GM12878 (cell line): ENCODE data around the gene GGTA1. TPM values are rescaled to one million over a fixed set of nuclear protein-coding genes. Genes with fewer than 3 reads are reported as not detected.
"Not testable (repeated sequence)": the region's sequence is repeated elsewhere in the genome, so short reads cannot be mapped to it uniquely, and the experiment has no call there.

Source experiments
- ATAC-seq: fragments of 200-7000 bp; cut with Tn5 transposase; 3 replicates; pipeline ENCODE4 v1.9.1; 2020; ENCODE audit warnings: mild to moderate bottlenecking, moderate library complexity
- BruUV-seq: library from RNA; stranded (reverse); fragments of 400-500 nt; replicated peaks from 2 replicates; lab custom pipeline; 2021; lab: Mats Ljungman, UMichigan
- CTCF ChIA-PET: fragments of 300-600 bp; sonication (Branson Sonifier 250); formaldehyde crosslinking; extraction: SDS; loops from one replicate; lab custom pipeline; 2021; ENCODE audit warnings: inconsistent platforms; lab: Yijun Ruan, JAX
- POLR2A ChIA-PET: fragments of 350-600 bp; formaldehyde crosslinking; extraction: SDS; loops from one replicate; lab custom pipeline; 2021; ENCODE audit warnings: inconsistent platforms; lab: Charles Lee
- RAD21 ChIA-PET: fragments of 300-600 bp; sonication (Branson Sonifier 250); formaldehyde crosslinking; loops from one replicate; lab custom pipeline; 2023; ENCODE audit warnings: antibody characterized with exemption; ENCODE audit not compliant: unreplicated experiment; lab: Charles Lee
- SMC1A ChIA-PET: fragments of 300-600 bp; sonication (Branson Sonifier 250); formaldehyde crosslinking; loops from one replicate; lab custom pipeline; 2023; ENCODE audit not compliant: unreplicated experiment, uncharacterized antibody; lab: Charles Lee
- DNase-seq: peaks from one replicate; pipeline ENCODE4 v3.0.0-alpha.2; 2011; ENCODE audit warnings: low read depth, low spot score
- FAIRE-seq: peaks from 3 replicates; lab custom pipeline; 2011; peaks lifted over from hg19 to GRCh38; lab: Jason Lieb, UNC
- H2AFZ ChIP-seq: 2 replicates; pipeline ENCODE4 v1.6.0; 2011; ENCODE audit warnings: low read depth, low read length, control low read depth; ENCODE audit not compliant: control insufficient read depth
- H3K27ac ChIP-seq: 2 replicates; pipeline ENCODE4 v1.5.1; 2011; ENCODE audit warnings: control low read depth; ENCODE audit not compliant: control insufficient read depth, insufficient read depth
- H3K27me3 ChIP-seq, 2 experiments: replicated peaks in 1 of 2; 2 replicates each; pipeline versions ENCODE4 v1.6.0 to v1.6.1; 2011; ENCODE audit warnings: low read length in 1 of 2; ENCODE audit not compliant: control insufficient read depth in 2 of 2, insufficient read depth in 2 of 2
- H3K36me3 ChIP-seq, 2 experiments: 2 replicates each; pipeline ENCODE4 v1.5.1; 2011; ENCODE audit warnings: low read length in 1 of 2; ENCODE audit not compliant: control insufficient read depth in 2 of 2, insufficient read depth in 2 of 2
- H3K4me1 ChIP-seq: 2 replicates; pipeline ENCODE4 v1.6.1; 2011; ENCODE audit warnings: mild to moderate bottlenecking, low read length, moderate library complexity, mixed read lengths; ENCODE audit not compliant: control insufficient read depth, insufficient read depth
- H3K4me2 ChIP-seq: 2 replicates; pipeline ENCODE4 v1.6.0; 2011; ENCODE audit warnings: control low read depth; ENCODE audit not compliant: control insufficient read depth, insufficient read depth
- H3K4me3 ChIP-seq: fragments of 200-600 bp; sonication (generic); 2 replicates; pipeline ENCODE4 v1.5.1; 2016
- H3K79me2 ChIP-seq: 2 replicates; pipeline ENCODE4 v1.6.0; 2011; ENCODE audit warnings: low read length; ENCODE audit not compliant: control insufficient read depth, insufficient read depth
- H3K9ac ChIP-seq: 2 replicates; pipeline ENCODE4 v1.8.0; 2011; ENCODE audit warnings: low read length, control low read depth, mixed read lengths; ENCODE audit not compliant: control insufficient read depth, insufficient read depth
- H3K9me3 ChIP-seq: replicated peaks from 3 replicates; pipeline ENCODE4 v1.5.1; 2011; ENCODE audit warnings: mild to moderate bottlenecking, low read length; ENCODE audit not compliant: control insufficient read depth, insufficient read depth
- H4K20me1 ChIP-seq: 2 replicates; pipeline ENCODE4 v1.6.0; 2011; ENCODE audit not compliant: control insufficient read depth, insufficient read depth
- CTCF ChIP-seq, 3 experiments: IDR thresholded peaks in 2 of 3; conservative IDR thresholded peaks in 1 of 3; 2 replicates each; pipeline ENCODE4 v1.5.1; 2011; ENCODE audit warnings: low read depth in 3 of 3, low read length in 3 of 3, mild to moderate bottlenecking in 3 of 3, control low read depth in 2 of 3, moderate library complexity in 2 of 3, inconsistent platforms in 1 of 3, mixed read lengths in 1 of 3; ENCODE audit not compliant: control insufficient read depth in 2 of 3, insufficient read depth in 1 of 3; ENCODE audit errors: extremely low read depth in 1 of 3
- NFXL1 ChIP-seq: fragments of 450-650 bp; IDR thresholded peaks from 2 replicates; pipeline ENCODE4 v1.6.1; 2017; ENCODE audit warnings: antibody characterized with exemption, mild to moderate bottlenecking, borderline replicate concordance
- RELA ChIP-seq: fragments of 450-650 bp; IDR thresholded peaks from 2 replicates; pipeline ENCODE4 v1.8.0; 2014; ENCODE audit warnings: borderline replicate concordance; ENCODE audit not compliant: partially characterized antibody
- ZNF274 ChIP-seq: IDR thresholded peaks from one replicate; pipeline ENCODE4 v1.8.0; 2011; ENCODE audit not compliant: insufficient read length, insufficient read depth
- WGBS: methylation state at CpG from one replicate; pipeline ENCODE4 v1.1.6; 2016; ENCODE audit warnings: low lambda C conversion rate; ENCODE audit not compliant: insufficient replicate concordance, insufficient coverage; ENCODE audit errors: missing lambda C conversion rate; 5-methylcytosine and 5-hydroxymethylcytosine counted together
- in situ Hi-C: fragments of 300-500 bp; cut with MboI; formaldehyde crosslinking; loops from 9 replicates; pipeline ENCODE4 v1.14.3; 2018; ENCODE audit warnings: mixed read lengths
- intact Hi-C: fragments of 100-400 bp; cut with micrococcal nuclease; formaldehyde crosslinking; loops from one replicate; pipeline ENCODE4 v1.14.2; 2022; ENCODE audit not compliant: unreplicated experiment
- polyA plus RNA-seq, 11 experiments: library from polyadenylated mRNA; depleted of rRNA in 4 of 11; unstranded in 6 of 11; stranded (reverse) in 5 of 11; fragments of >200 nt; fragmentation: Nextera tagmentation in 4 of 11; fragmentation: Illumina TruSeq in 1 of 11; extraction: Ambion mirVana in 4 of 11; extraction: Trizol in 1 of 11; gene quantifications; 1 replicate in 1 of 11; 2 replicates in 10 of 11; pipeline versions ENCODE4 v1.2.1 to v1.2.3, GENCODE V29; 2011 to 2016; ENCODE audit warnings: inconsistent platforms in 2 of 11, missing spikeins in 2 of 11, low read depth in 1 of 11
- total RNA-seq, 4 experiments: library from RNA; depleted of rRNA in 3 of 4; stranded (reverse); fragments of >200 nt in 3 of 4; fragmentation: Illumina TruSeq in 1 of 4; extraction: Trizol in 1 of 4; gene quantifications; 2 replicates each; pipeline versions ENCODE4 v1.2.1 to v1.2.3, GENCODE V29; 2013 to 2021

Gene GGTA1
- total and polyA plus RNA-seq, 10 of the 15 experiments (the other 5 are each of a cell fraction or from before 2014, with no cell fraction given) = 0.09 to 0.65 (median 0.17) TPM; not detected in 2

- BruUV-seq = no TSS peak
- Histone ChIP-seq H3K9ac (no peak overlapping the region), H4K20me1 (no peaks in the 10 kb centered on the region), H3K36me3 (no peaks in the 10 kb centered on the region), H3K4me1 (no peaks in the 10 kb centered on the region), H3K79me2 (no peaks in the 10 kb centered on the region), H3K27ac (no peak overlapping the region), H3K4me2 (no peak overlapping the region), H2AFZ (no peak overlapping the region), H3K27me3 (no peaks in the 10 kb centered on the region), H3K9me3 (no peaks in the 10 kb centered on the region), H3K4me3 (no peak overlapping the region)
- ATAC-seq (no peak), DNase-seq (no peak), FAIRE-seq (no peak)
- intact Hi-C loops = no loop called here
- ChIA-PET RAD21 (no interaction called here), POLR2A (no interaction called here), CTCF (no interaction called here), SMC1A (no interaction called here)
- in situ Hi-C loops = no loop called here
- no peak for TF ChIP-seq RELA
Observed at GRCh38 chr9:121528642-121529041, 29.0 kb upstream of the GGTA1 start.

DNA sequence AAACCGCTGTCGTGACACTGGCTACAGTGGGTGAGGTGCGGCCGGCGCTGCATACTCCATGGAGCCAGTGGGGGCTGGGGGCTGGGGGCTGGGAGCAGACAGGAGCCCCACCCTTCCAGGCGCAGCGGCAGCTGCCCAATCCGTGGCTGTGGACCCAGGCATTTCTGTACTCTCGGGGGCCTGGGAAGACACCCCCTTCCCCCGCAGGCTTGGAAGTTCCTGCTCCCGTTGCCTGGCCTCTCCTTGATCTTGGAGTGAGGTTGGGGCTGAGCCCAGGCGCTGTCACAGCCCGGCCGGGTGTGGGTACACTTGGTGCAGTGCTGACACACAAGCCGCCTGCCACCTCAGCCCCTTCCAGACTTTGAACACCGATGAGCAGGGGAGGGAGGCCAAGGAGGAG, 27.7 kb upstream of the GGTA1 start:
- no peaks in the 10 kb centered on the region for H4K20me1 ChIP-seq
- H3K9ac ChIP-seq = no peak overlapping the region
- no peak overlapping the region for H3K4me2 ChIP-seq
- FAIRE-seq (no peak), DNase-seq (no peak), ATAC-seq (no peak)
- H3K4me1 ChIP-seq = no peaks in the 10 kb centered on the region
- SMC1A ChIA-PET = no interaction called here
- H3K27me3 ChIP-seq = no peaks in the 10 kb centered on the region; a peak in 1 of 4 replicates
- WGBS = 38% methylated on average over 16 of the region's 16 CpGs
- in situ Hi-C loops (no loop called here), intact Hi-C loops (no loop called here)
- H3K79me2 ChIP-seq = no peaks in the 10 kb centered on the region
- no peaks in the 10 kb centered on the region for H3K9me3 ChIP-seq
- H2AFZ ChIP-seq = no peak overlapping the region
- no peak overlapping the region for H3K4me3 ChIP-seq
- TF ChIP-seq NFXL1 = no peak
- TF ChIP-seq ZNF274 = no peak
- TF ChIP-seq CTCF (IDR thresholded peaks at IDR 0.05 in 2 of 3, conservative IDR thresholded peaks at IDR 0.05 in 1 of 3; ENCODE audit: control insufficient read depth in 2 of 3, extremely low read depth in 1 of 3, insufficient read depth in 1 of 3, low read depth in 3 of 3, low read length in 3 of 3) = no peak
- RAD21 ChIA-PET = no interaction called here
- BruUV-seq = no TSS peak
- no peak overlapping the region for H3K27ac ChIP-seq
- H3K36me3 ChIP-seq = no peaks in the 10 kb centered on the region
- CTCF ChIA-PET = no interaction called here
- POLR2A ChIA-PET = no interaction called here

- FAIRE-seq, CTCF ChIA-PET: not testable (repeated sequence)
Observed at GRCh38 chr9:121519688-121520087, 20.0 kb upstream of the GGTA1 start.

More at GRCh38 chr9:121519688-121520087, 20.0 kb upstream of the GGTA1 start:
- H3K9ac ChIP-seq, H4K20me1 ChIP-seq, BruUV-seq, RAD21 ChIA-PET, intact Hi-C loops, H3K4me2 ChIP-seq, DNase-seq, H2AFZ ChIP-seq, ATAC-seq, H3K36me3 ChIP-seq, SMC1A ChIA-PET, H3K4me3 ChIP-seq, in situ Hi-C loops, H3K27me3 ChIP-seq, H3K27ac ChIP-seq, H3K9me3 ChIP-seq, POLR2A ChIA-PET, H3K4me1 ChIP-seq, H3K79me2 ChIP-seq: not testable (repeated sequence)
- WGBS = 7% methylated on average over 2 of the region's 2 CpGs
